Stimulated activated CD8-positive, alpha-beta memory T cell treated with anti-CD3 and anti-CD28 coated beads, Interleukin-7, amount 100 ng/mL, for 1 hour (primary cell): Measurements from ENCODE around the gene AHSP.
"Not testable (repeated sequence)": the region's sequence is repeated elsewhere in the genome, so short reads cannot be mapped to it uniquely, and the experiment has no call there.

Experiments used
- DNase-seq, 2 donors: peaks; one replicate each; pipeline ENCODE4 v3.0.0-alpha.2; 2020; ENCODE audit warnings: low read depth in 2 of 2

AHSP gene

GRCh38 chr16:31531096-31531495, 3.4 kb downstream of the AHSP start:
- DNase-seq: no peak

DNA sequence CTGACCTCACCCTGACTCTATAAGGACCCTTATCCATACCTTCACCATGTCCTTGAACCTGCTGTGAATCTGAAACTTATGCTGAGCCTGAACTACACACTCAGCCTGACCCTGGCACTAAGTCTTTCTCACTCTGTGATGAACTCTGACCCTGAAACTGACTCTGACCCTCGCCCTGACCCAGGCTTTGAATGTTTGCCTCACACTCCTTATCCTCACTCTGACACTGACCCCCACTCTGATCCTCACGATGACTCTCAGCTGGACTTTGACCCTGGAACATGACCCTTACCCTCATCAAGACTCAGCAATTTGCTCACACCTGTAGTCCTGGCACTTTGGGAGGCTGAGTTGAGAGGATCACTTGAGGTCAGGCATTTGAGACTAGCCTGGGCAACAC, 4.4 kb downstream of the AHSP start:
- no peak for DNase-seq

- DNase-seq: no peak
These were observed 5.2 kb downstream of the AHSP start for GRCh38 chr16:31532896-31533295.

DNA sequence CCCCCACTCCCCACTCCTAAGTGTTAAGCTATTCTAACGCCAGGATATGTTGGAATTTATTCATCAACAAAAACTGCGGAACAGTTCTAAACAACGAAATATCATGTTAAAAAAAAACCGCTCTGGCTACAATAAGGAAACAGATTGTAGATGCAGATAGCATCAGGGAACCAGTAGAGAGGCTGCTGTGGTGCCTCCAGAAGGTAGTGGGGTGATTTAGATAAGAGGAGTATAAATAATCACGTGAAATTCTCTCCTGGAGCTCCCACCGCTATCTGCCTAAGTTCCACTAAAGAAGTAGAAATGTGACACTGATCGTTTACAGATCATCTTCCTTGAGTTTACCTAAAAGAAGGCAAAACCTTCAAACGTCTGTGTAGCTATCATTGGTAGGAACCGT, 8.0 kb downstream of the AHSP start:
- no peak for DNase-seq

- DNase-seq: no peak
These were observed 9.2 kb downstream of the AHSP start for GRCh38 chr16:31536804-31537361.

- no peak for DNase-seq
These were observed 9.9 kb downstream of the AHSP start for GRCh38 chr16:31537362-31538242.

DNA sequence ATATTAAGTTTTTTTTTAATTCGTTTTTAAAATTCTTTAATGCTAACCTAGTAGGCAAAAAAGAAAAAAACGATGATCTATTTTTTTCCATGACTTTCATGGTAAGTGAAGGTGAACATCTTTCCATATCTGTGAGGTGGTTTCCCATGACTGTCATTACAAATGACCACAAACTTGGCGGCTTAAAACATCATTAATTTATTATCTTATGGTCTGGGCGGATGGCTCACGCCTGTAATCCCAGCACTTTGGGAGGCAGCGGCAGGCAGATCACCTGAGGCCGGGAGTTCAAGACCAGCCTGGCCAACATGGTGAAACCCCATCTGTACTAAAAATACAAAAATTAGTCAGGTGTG, 10.5 kb downstream of the AHSP start:
- DNase-seq: not testable (repeated sequence)

DNA sequence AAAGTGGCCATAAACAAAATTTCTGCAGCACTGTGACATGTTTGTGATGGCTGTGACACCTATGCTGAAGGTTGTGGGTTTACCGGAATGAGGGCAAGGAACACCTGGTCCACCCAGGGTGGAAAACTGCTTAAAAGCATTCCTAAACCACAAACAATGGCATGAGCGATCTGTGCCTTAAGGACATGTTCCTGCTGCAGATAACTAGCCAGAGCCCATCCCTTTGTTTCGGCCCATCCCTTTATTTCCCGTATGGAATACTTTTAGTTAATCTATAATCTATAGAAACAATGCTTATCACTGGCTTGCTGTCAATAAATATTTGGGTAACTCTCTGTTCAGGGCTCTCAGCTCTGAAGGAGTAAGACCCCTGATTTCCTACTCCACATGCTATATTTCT, 12.1 kb downstream of the AHSP start:
- not testable (repeated sequence) for DNase-seq

- DNase-seq: no peak
These were observed 15.1 kb downstream of the AHSP start for GRCh38 chr16:31542763-31543162.

DNA sequence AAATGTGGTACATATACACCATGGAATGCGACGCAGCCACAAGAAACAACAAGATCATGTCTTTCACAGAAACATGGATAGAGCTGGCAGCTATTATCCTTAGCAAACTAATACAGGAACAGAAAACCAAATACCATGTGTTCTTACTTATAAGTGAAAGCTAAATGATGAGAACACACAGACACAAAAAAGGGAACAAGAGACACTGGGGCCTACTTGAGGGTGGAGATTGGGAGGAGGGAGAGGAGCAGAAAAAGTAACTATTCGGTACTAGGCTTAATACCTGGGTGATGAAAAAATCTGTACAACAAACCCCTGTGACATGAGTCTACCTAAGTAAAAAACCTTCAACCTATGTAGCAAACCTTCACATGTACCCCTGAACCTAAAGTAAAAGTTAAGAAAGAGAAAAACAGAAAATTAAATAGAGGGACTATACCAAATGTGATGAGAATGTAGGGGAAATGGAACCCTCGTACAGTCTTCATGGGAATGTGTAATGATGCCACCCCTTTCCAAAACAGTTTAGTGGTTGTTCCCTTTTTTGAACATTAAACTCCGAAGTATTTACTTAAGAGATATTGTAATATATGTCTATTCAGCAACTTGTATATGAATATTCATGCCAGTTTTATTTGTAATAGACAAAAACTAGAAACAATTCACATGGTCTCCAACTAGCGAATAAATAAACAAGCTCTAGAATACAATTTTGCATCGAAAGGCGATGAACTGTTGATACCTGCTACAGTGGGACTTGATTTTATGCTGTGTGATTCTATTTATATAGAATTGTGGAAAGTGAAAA, 33.9 kb downstream of the AHSP start:
- DNase-seq: no peak

- no peak for DNase-seq
These were observed 41.1 kb downstream of the AHSP start for GRCh38 chr16:31568577-31569359.

DNA sequence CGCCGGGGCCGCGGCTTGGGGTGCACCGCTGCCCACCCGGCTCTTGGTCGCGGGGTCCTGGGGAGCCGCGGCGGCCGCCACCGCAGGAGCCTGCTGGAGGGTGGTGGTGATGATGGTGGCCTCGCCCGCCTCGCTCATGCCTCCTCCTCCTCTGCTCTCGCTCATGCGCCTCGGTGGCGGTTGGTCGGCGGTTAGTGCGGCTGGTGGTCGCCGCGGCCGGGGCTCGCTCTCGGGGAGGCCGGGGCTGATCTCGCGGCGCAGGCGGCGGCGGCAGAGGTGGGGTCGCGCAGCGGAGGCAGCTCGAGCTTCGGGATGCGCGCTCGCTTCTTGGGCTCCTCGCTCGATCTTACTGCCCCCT, 41.6 kb downstream of the AHSP start:
- no peak for DNase-seq

DNA sequence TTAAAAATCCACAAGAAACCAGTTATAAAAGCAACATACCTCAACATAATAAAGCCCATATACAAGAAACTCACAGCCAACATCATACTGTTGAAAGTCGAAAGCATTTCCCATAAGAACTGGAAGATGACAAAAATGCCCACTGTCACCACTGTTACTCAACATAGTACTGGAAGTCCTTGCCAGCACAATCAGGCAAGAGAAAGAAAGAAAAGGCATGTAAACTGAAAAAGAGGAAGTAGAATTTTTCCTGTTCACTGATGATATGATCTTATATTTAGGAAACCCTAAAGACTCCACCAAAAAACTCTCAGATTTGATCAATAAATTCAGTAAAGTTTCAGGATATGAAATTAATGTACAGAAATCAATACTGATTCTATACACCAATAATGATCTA, 45.1 kb downstream of the AHSP start:
- no peak for DNase-seq

- DNase-seq: not testable (repeated sequence)
These were observed 46.5 kb downstream of the AHSP start for GRCh38 chr16:31574159-31574558.

GRCh38 chr16:31577411-31577810, 49.7 kb downstream of the AHSP start:
- no peak for DNase-seq
